NCI-H146 treated with DMSO at 0.1 percent for 48 hours (cell line): ENCODE results near the gene PRELID3B.

ENCODE experiments used
- DNase-seq: peaks from one replicate; lab custom pipeline; 2025; ENCODE audit not compliant: unreplicated experiment; lab: John Stamatoyannopoulos, UW

Gene PRELID3B

DNA sequence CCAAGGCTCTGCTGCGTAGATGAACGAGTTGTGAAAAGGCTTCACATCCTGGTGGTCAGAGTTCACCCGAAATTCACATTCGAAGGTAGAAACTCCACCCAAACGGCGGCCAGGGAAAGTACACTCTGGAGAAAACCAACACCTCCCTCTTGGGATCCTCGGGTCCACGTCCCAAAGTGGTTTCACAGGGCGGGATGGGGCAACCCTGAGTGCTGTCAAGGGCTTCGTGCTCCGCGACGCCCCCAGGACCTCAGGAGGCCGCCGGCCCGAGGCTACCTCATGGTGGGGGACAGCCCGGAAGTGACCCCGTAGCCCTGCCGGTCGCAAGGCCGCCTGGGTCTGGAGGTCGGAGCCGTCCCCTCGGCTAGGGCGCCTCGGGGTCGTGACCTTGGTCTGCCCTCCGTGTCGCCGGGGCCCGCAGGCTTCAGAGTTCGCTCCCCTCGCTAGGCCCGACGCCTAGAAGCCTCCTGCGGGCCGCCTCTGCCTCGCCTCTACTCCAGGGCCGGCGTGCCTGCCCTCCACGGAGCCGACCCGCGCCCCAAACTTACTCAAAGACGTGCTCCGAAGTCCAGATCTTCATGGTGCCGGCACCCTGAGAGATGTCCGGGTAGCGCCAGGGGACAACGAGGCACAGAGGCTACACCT lies at the start of gene PRELID3B:
TSS of gene PRELID3B (minus strand) at position 636 of the 645 bp plus-strand sequence. CDS start at position 580, 56 bp downstream.
- no peak for DNase-seq

DNA sequence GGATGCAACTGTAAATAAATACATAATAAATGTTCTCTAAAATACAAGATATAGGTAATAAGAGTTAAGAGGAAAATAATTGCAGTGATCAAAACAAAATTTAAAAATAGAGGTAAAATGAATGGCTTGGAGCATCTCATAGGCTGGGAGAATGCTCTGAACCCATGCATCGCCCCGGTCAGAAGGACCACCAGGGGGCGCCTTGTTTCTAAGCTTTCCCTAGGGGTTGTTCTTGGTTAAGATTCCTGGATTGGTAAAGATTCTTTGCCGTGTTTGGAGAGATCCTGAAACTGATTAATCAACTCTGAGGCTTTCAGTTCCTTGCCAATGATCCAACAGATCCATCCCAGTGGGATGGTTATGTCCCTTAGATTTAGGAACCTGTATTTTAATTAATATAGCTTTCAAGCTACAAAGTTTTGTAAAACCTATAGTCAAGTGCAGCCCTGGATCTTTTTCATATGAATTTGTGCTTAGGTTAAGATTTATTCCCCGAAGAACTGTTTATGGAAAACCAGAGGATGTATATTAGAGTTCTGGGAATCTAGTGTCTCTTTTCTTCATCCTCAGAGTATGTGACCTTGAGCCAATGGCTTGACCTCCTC lies 45.3 kb upstream of the PRELID3B start:
- peak; percentile 30 for DNase-seq

DNA sequence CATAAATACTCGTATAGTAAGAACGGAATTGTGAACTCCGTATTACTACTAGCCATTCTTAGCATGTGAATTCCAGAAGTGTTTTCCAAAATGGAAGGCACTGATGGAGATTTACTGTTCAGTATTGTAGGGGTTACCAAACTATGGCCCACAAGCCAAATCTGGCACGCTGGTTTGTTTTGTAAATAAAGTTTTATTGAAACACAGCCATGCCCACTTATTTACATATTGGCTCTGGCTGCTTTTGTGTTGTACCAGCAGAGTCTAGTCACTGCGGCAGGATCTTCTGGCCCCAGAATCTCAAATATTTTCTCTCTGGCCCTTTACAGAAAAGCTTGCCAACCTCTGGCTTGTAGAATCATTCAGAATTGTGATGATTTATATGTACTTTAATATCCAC lies 44.3 kb upstream of the PRELID3B start:
- no peak for DNase-seq

DNA sequence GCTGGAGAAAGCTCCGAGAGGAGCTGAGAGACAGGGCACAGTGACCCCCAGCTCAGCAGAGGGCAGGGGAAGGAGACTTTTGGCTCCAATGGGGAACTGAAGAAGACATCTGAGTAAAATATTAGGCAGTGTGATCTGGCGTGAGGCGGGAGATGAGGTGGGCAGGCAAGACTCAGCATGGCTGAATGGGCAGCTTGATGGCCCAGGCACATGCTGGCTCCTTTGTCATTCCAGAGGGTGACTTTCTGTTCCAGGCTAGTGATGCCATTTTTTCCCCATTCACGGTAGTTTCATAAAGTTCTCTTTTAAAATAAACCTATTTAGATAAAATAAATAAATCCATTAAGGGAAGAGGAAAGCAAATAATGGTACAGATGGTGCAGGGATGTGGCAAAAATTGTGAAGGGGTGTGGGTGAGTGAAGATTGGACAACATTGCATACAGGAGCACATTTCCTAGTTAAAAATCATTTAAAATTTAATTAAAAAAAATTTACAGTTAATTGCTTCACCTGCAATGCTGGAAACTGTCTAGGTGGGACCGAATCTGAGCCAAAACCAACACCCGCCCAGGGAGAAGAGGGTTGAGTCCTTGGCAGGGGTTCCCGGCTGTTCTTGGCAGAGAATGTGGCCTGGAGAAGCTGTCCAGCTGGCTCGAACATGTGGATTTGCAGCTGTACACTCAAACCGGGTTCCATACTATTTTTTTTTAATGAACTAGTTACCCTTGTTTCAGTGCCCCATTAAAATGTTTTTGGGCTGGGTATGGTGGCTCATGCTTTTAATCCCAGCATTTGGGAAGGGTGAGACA lies 41.7 kb upstream of the PRELID3B start:
- no peak for DNase-seq

DNA sequence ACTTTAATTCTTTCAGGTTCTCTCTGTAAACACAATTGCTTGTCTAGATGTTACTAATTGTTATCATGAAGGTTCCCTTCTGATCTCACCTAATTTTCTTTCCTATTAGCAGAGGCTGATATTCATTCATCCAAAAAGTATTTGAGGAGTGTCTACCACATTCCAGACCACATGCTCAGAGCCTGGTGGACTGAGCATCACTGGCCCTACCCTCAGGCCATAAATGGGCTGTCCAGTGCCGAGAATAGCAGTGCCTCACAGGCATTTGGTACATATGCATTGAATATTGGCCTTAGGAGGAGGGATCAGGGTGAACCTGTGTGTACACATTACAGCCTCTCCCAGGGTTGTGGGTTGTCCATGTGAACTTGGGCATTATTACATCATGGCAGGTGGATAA lies 40.4 kb upstream of the PRELID3B start:
- DNase-seq: no peak

DNA sequence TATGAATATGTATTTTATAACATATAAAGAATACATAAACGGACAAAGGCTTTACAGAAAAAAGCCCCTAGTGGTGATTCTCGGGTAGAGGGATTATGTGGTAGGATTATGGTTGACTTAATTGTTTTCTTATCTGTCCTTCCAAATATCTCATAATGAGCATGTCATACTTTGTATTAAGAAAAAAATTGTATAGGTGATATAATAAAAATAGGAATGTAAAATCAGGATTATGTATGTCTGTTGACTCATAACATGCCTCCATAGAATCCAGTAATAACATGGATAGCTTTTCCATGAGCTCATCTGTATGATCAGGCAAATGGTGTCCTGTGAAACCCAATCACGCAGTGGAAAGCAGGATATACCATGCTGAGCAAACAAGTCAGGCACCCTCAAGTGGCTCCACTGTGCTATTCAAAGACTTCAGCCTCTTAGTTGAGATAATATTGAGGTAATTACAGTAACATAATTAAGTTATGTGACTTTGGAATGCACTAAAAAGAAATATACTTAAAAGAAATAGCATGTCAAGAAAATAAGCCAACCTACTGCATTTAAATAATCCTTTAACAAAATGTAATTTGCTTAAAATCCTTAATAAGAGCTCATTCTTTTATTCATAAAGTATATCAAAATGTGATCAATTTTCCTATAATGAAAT lies 39.6 kb upstream of the PRELID3B start:
- DNase-seq: no peak

DNA sequence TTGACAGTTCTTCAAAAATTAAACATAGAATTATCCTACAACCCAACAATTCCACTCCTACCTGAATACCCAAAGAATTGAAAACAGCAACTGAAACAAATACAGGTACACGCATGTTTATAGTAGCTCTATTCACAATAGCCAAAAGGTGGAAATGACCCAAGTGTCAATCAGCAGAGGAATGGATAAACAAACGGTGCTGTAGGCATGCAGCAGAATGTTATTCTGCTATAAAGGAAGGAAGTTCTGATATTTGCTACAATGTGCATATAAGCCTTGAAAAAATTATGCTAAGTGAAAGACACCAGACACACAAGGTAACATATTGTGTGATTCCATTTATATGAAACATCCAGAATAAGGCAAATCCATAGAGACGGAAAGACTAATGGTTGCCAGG lies 38.5 kb upstream of the PRELID3B start:
- no peak for DNase-seq

DNA sequence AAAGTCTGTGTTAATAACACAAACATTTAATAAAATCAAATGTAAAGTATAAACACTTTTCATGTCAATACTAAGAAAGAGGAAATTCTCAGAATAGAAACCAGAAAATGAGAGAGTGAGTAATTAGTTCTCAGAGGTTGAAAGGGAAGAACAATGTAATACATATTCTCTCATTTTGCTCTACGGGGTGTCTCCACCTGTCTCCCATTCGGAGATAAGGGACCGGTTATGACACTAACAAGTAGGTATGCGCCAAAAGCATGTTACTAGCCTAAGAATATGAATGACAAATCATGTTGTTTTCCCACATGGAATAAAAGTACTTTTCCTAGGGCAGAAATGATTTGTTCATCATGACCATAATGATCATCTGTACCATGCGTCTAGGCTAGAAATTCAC lies 35.6 kb upstream of the PRELID3B start:
- DNase-seq: peak; percentile 76

DNA sequence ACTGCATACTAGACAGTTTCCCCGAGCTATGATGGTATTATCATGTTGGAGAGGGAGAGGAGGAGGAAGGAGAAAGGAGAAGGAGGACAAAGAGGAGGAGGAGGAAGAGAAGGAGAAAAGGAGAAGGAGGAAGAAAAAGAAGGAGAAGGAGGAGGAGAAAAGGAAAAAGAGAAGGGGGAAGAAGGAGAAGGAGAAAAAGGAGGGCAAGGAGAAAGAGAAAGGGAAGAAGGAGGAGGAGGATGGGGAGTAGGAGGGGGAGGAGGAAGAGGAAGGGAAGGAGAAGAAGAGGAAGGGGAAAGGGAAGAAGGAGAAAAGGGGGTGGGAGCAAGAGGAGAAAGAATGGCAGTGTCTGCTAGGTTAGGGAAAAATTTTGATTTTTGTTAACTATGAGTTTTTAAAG lies 35.1 kb upstream of the PRELID3B start:
- DNase-seq: no peak

DNA sequence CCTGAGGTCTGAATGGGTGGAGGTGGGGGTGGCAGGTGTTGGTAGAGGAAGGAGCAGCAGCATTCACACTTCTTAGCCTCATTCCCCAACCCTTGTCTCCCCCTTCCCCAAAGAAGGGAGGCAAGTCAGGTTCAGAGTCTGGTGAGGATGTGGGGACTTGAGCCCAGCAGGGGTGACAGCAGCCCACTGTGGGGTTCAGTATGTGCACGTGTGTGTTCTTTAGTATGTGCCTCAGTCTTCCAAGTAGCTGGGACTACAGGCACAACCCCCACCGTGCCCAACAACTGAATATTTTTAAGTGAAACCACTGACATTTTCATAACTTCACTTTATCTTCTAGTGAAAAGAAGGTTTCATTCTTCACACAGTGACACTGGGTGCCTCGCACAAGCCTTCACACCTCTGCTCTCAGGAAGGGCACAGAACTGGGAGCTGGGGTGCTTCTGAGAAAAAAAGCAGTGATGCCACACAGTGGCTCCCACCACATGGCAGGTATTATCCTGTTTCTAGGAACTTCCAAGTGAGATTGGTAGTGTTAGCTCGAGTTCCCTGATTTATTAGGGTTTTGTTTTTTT lies 33.4 kb upstream of the PRELID3B start:
- DNase-seq: no peak

DNA sequence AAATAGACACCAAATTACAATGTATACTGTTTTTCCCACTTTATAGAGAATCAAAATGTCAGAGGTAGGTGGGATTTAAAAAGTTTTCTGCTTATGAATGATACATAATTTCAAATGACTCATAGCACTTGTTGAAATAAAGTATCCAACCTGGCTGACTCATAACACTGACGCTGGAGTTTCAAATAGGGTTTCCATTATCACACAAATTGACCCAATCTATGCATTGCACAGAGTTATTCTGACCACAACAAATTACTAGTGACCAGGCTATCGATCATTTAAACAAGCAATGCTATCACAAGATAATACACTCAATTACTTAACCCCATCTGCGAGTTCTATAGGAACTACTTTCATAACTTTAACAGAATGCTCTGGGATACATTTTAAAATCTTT lies 31.9 kb upstream of the PRELID3B start:
- no peak for DNase-seq

DNA sequence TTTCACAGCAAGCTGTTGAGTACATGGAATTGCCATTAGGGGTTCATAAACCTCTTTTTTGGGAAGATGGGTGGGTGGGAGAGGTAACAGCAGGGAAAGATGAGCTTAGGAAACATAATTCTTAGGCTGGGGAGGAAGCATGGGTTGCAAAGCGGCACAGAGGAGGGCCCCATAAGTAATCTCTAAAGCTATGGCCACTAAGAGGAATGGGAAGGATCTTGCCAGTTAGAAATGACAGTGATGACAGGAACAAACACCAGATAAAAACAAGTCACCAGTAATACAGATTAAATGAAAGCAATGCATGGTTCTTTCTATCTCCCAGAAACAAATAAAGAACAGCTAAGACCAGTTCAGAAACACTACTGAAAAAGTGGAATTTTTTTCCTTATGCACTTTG lies 31.0 kb upstream of the PRELID3B start:
- DNase-seq: no peak

DNA sequence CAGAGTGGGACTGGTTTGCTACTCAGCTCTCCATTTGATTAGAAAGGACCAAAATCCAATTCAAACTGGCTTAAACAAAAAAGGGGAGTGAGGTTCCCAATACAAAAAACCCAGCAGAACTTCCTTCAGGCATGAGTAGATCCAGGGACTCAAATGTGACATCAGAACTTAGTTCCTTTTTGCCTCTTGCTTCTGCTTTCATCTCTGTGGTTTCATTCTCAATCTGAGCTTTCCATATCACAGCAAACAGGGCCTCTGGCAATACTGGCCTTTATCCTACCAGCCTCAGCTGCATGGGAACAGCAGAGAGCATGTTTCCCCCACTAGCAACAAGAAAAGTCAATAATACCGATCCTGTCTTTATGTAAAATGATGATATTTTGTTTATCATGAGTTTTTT lies 28.6 kb upstream of the PRELID3B start:
- DNase-seq: no peak

DNA sequence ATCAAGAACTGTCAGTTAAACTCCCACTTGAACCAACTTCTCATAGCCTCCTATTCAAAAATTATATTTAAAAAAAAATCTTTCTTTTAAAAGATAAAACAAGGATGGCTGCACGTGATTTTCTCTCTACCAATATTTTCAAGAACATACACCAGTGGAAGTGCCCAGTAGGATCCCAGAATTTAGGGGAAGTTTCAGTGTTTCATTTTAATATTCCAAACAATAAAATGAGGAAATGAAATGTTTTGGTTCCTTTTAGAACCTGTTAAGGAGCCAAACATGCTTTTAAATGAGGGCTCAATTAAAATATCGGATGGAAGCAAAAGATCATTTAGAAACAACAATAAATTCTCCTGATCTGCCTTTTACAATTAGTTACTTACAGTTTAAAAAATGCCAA lies 26.4 kb upstream of the PRELID3B start:
- DNase-seq: no peak

DNA sequence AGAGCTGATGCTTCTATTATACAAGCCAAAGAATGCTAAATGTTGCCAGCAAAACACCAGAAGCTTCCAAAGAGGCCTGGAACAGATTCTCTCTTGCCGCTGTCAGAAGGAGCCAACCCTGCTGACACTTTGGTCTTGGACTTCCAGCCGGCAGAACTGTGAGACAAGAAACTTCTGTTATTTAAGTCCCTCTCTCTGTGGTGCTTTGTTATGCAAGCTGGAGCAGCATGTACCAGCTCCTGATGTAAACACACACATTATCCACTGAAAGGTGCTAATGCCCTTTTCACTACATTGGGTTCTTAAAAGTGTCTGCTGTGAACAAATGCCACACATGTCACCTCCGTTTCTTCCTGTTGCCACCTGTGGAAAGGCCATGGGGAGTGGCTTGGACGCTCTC lies 25.9 kb upstream of the PRELID3B start:
- DNase-seq: no peak

DNA sequence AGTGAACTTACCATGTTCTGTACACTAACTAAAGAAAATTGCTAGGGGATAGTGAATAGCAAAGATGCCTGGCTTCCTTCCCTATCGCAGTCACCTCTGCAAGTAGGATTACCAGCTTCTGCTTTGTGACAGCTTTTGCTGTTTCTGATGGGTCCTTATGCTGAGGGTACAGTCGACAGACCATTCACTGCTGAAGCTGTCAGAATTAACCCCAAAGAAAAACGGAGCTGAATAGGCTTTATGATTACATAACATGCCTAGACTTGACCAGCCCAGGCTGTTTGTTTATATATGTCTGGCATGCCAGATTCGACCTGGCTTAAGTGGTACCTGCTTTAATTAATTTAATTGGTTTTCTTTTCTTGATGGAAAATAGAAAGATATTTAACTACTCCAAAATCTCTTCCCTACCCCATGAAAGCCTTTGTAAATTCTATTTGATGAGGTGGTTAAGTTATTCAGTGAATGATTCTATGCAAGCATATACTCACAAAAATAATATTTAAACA lies 21.7 kb upstream of the PRELID3B start:
- peak; percentile 86 for DNase-seq

DNA sequence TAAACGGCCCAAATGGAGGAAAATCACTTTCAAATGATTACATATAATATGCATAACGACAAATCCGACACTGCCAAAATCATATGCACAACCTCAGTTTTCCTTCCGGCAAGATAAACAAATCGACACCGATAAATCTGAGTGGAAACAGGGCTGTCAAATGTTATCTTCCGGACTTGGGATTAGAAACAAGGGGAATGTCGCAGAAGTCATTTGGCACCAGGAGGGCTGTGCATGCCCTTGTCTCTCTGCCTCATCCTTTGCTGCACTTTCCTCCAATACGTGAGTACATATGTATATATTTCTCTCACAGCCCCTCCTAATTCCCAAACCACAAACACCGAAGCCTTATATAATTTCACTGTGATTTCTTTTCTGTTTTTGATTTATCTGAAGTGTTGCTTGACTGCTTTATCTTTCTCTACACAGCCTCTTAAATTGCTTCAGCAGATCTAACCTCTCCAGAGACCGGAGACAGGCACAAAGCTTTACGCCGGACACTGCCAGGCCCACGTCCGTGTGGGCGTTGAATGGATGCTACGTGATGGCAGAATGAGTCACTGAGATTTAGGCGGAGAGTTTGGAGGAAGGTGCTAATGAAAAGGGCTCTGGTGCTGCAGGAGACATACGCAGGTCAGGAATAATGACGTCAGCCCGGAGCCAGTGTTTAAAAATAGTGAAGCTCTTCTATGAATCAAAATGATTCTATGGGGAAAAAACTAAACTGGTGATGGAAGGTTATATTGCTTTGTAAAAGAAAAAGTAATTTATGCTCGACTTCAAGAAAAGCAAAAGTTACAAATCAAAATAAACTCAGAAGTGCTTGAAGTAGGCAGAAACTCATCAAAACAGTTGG lies 21.0 kb upstream of the PRELID3B start:
- peak; percentile 62 for DNase-seq

DNA sequence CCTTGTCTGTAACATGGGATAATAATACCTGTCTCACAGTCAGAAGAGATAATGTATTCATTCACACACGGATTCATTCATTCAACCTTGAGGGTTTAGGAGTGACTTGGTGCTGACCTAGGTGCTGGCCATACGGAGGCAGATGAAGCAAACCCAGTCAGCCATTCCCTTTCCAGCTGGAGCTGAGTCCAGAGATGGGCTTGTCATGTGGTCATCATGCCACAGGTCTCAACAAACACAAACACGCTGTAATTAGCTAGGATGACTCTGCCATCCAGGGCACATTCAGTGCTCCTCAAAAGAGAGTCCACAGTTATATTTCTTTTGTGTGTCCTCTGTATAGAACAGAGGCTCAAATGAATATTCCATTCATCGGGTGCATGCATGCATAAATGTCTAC lies 19.5 kb upstream of the PRELID3B start:
- peak; percentile 60 for DNase-seq

DNA sequence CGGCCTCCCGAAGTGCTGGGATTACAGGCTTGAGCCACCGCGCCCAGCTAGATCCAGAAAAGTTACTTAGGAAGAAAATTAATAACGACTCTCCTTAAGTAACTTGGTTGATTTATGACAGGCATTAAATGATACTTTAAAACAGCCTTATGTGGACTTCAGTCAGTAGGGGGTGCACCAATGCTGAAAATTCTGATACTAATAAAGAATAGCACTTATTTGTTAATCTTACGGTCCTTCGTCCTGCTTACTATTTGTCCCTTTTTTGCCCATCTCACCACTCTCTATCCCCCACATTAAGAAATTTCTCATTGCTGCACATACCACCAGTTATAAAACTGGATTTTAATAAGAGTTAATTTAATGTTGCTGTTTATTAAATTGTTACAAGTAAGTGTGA lies 12.7 kb upstream of the PRELID3B start:
- no peak for DNase-seq

DNA sequence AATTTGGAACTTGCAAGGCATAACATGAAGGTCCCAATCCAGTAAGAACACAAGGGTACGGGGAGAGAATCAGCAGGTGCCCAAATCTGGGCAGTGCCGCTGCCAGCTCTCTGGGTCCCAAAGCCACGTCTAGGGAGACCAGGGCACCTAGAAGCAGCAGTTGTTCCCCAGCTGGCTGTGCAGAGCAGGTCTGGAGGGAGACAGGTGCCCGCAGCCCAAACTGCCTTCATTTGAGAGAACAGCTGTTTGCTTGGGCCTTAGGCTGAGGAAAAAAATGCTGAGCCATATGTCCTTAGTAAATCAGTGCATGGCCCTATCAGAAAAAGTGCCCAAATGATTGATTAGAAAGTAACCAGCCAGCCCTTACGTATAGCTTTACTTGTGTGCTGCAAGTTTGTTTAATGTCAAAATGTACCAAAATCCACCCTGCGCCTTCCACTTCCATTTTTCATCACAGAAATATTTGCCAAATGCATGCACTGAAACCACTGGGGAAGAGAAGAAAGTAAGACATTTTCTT lies 9.1 kb upstream of the PRELID3B start:
- no peak for DNase-seq
